ENCODE results near the gene SYK.

DNA sequence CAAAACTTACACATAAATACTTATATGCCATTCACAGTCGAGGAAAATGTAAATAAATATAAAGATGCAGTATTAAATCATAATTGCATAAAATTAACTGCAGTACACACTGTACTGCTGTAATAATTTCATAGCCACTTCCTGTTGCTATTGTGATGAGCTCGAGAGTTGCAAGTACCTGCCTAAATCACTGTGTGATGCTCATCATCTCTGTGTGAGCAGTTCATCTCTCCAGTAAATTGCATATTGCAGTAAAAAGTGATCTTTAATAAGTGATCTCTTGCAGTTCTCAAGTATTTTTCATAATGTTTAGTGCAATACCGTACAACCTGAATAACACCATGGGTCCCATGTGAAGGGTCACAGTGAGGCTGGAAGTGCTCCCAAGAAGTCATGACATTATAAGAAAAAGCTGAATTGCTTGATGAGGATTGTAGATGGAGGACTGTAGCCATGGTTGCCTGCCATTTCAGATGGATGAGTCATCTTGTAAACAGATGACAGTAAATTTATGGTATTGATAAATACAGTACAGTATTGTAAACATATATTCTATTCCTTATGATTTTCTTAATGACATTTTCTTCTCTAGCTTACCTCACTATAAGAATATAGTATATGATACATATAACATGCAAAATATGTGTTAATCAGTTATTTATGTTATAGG lies 34.9 kb downstream of the SYK start:
- TF ChIP-seq, protein P1, sequence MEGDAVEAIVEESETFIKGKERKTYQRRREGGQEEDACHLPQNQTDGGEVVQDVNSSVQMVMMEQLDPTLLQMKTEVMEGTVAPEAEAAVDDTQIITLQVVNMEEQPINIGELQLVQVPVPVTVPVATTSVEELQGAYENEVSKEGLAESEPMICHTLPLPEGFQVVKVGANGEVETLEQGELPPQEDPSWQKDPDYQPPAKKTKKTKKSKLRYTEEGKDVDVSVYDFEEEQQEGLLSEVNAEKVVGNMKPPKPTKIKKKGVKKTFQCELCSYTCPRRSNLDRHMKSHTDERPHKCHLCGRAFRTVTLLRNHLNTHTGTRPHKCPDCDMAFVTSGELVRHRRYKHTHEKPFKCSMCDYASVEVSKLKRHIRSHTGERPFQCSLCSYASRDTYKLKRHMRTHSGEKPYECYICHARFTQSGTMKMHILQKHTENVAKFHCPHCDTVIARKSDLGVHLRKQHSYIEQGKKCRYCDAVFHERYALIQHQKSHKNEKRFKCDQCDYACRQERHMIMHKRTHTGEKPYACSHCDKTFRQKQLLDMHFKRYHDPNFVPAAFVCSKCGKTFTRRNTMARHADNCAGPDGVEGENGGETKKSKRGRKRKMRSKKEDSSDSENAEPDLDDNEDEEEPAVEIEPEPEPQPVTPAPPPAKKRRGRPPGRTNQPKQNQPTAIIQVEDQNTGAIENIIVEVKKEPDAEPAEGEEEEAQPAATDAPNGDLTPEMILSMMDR (IDR thresholded peaks at IDR 0.05; ENCODE audit: poor library complexity): no peak
- no peak for TF ChIP-seq EZH2 (IDR thresholded peaks at IDR 0.05; ENCODE audit: borderline replicate concordance)
- TF ChIP-seq EZH2phosphoT487 (IDR thresholded peaks at IDR 0.05; ENCODE audit: low read depth, severe bottlenecking, unreplicated experiment): no peak
